CD4-positive, alpha-beta memory T cell (primary cell): ENCODE measurements around the gene ZHX3. TPM values are rescaled to one million over a fixed set of nuclear protein-coding genes. Genes with fewer than 3 reads are reported as not detected.
A peak's percentile ranks its signal among the peaks of the same experiment; 100 is the strongest.

Experiments used
- CTCF ChIA-PET: fragments of 350-600 bp; sonication (Branson Sonifier 250); formaldehyde crosslinking; loops from one replicate; lab custom pipeline; 2021; ENCODE audit warnings: inconsistent platforms; ENCODE audit not compliant: partially characterized antibody; lab: Charles Lee
- POLR2A ChIA-PET: fragments of 350-600 bp; sonication (Branson Sonifier 250); formaldehyde crosslinking; loops from one replicate; lab custom pipeline; 2021; ENCODE audit not compliant: partially characterized antibody; lab: Charles Lee
- DNase-seq, 5 donors: peaks; one replicate each; pipeline versions ENCODE4 v3.0.0 to v3.0.0-alpha.2; 2020 to 2022; ENCODE audit warnings: mixed read lengths in 1 of 5
- H3K27ac ChIP-seq: one replicate; pipeline ENCODE4 v1.7.0; 2013; ENCODE audit warnings: low read depth, low read length
- H3K27me3 ChIP-seq: 2 replicates; pipeline ENCODE4 v1.7.0; 2013; ENCODE audit warnings: mild to moderate bottlenecking, low read length, moderate library complexity; ENCODE audit not compliant: insufficient read depth
- H3K36me3 ChIP-seq: 2 replicates; pipeline ENCODE4 v1.7.0; 2013; ENCODE audit warnings: mild to moderate bottlenecking, low read length, moderate library complexity; ENCODE audit not compliant: insufficient read depth
- H3K4me1 ChIP-seq: 2 replicates; pipeline ENCODE4 v1.7.0; 2013; ENCODE audit warnings: mild to moderate bottlenecking, low read length, moderate library complexity; ENCODE audit not compliant: insufficient read depth
- H3K4me3 ChIP-seq, 2 donors: one replicate each; pipeline ENCODE4 v1.7.0; 2013; ENCODE audit warnings: low read length in 2 of 2, mild to moderate bottlenecking in 1 of 2
- H3K9me3 ChIP-seq, 2 donors: one replicate each; pipeline ENCODE4 v1.7.0; 2013; ENCODE audit warnings: low read length in 2 of 2, control low read depth in 1 of 2; ENCODE audit not compliant: control insufficient read depth in 1 of 2
- H3K27ac Mint-ChIP-seq, 7 donors: one replicate each; pipeline ENCODE4 v1.8.0; 2020 to 2021; ENCODE audit warnings: mixed read lengths in 7 of 7, mild to moderate bottlenecking in 6 of 7, inconsistent platforms in 3 of 7, moderate library complexity in 3 of 7
- H3K27me3 Mint-ChIP-seq, 2 donors: one replicate each; pipeline ENCODE4 v1.8.0; 2020 to 2021; ENCODE audit warnings: mixed read lengths in 2 of 2
- H3K36me3 Mint-ChIP-seq, 2 donors: one replicate each; pipeline ENCODE4 v1.8.0; 2020 to 2021; ENCODE audit warnings: mixed read lengths in 2 of 2, inconsistent platforms in 1 of 2, mild to moderate bottlenecking in 1 of 2
- H3K4me1 Mint-ChIP-seq, 4 donors: one replicate each; pipeline ENCODE4 v1.8.0; 2020 to 2021; ENCODE audit warnings: mixed read lengths in 4 of 4, mild to moderate bottlenecking in 1 of 4
- H3K4me3 Mint-ChIP-seq, 8 donors: one replicate each; pipeline ENCODE4 v1.8.0; 2020 to 2021; ENCODE audit warnings: mixed read lengths in 8 of 8, mild to moderate bottlenecking in 7 of 8, moderate library complexity in 6 of 8, inconsistent platforms in 3 of 8
- H3K9me3 Mint-ChIP-seq, 8 donors: one replicate each; pipeline ENCODE4 v1.8.0; 2020 to 2021; ENCODE audit warnings: mixed read lengths in 8 of 8, mild to moderate bottlenecking in 5 of 8, inconsistent platforms in 3 of 8, moderate library complexity in 1 of 8
- intact Hi-C: fragments of 100-400 bp; cut with micrococcal nuclease; formaldehyde crosslinking; loops from one replicate; pipeline ENCODE4 v1.15.1; 2023
- polyA plus RNA-seq, 2 donors: library from polyadenylated mRNA; unstranded; fragments of 300-500 nt; fragmentation: Illumina TruSeq; gene quantifications; one replicate each; pipeline ENCODE4 v1.2.3, GENCODE V29; 2021
- total RNA-seq, 2 experiments: library from RNA; stranded (reverse); gene quantifications; one replicate each; pipeline ENCODE4 v1.2.3, GENCODE V29; 2021

ZHX3 gene
- total and polyA plus RNA-seq, 4 experiments from 2014 or later: 2.4 to 6.3 (median 5.5) TPM

- Histone ChIP-seq H3K4me3 (no peak overlapping the region), H3K27ac (no peak overlapping the region), H3K27me3 (no peaks in the 10 kb centered on the region), H3K9me3 (no peaks in the 10 kb centered on the region), H3K4me1 (no peaks in the 10 kb centered on the region), H3K36me3 (no peaks in the 10 kb centered on the region)
- H3K9me3 Mint-ChIP-seq: no peaks in the 10 kb centered on the region
- H3K36me3 Mint-ChIP-seq: peaks cover 0 to 13% of the 10 kb centered on the region in 2 donors
- no peak for DNase-seq
- ChIA-PET CTCF (interaction anchor here (0.9 to 1.5 kb wide), 3 partner anchors 10 to 47 kb away, joined by 3 to 4 read pairs (median 3); no protein-coding TSS in a partner anchor), POLR2A (interaction anchor here (1.1 to 1.6 kb wide), 2 partner anchors 26 to 46 kb away, joined by 3 read pairs; no protein-coding TSS in a partner anchor)
- H3K4me3 Mint-ChIP-seq: no peak overlapping the region
- no peaks in the 10 kb centered on the region for H3K27me3 Mint-ChIP-seq
- peaks cover 1 to 15% (median 10%) of the 10 kb centered on the region in 4 donors for H3K4me1 Mint-ChIP-seq
- intact Hi-C loops: no loop called here
- peak overlapping the region in 5 of 7 donors; percentile 12 to 76 (median 37) for H3K27ac Mint-ChIP-seq
Observed at GRCh38 chr20:41181567-41181966, 136.0 kb downstream of the ZHX3 start.

- Histone ChIP-seq H3K27ac (no peak overlapping the region), H3K36me3 (peaks cover 6% of the 10 kb centered on the region), H3K4me3 (no peak overlapping the region), H3K9me3 (no peaks in the 10 kb centered on the region), H3K27me3 (no peaks in the 10 kb centered on the region), H3K4me1 (no peaks in the 10 kb centered on the region)
- DNase-seq: no peak
- intact Hi-C loops: no loop called here
- POLR2A ChIA-PET: interaction anchor here (1.3 to 1.7 kb wide), 3 partner anchors 24 to 39 kb away, joined by 3 to 9 read pairs (median 4); no protein-coding TSS in a partner anchor
- H3K9me3 Mint-ChIP-seq: no peaks in the 10 kb centered on the region
- CTCF ChIA-PET: interaction anchor here (1.5 to 1.8 kb wide), 2 partner anchors 9 to 46 kb away, joined by 3 to 8 read pairs; no protein-coding TSS in a partner anchor
- H3K4me3 Mint-ChIP-seq: peak overlapping the region in 1 of 8 donors; percentile 33
- H3K4me1 Mint-ChIP-seq: peaks cover 1 to 19% (median 11%) of the 10 kb centered on the region in 4 donors
- peaks cover 0 to 21% of the 10 kb centered on the region in 2 donors for H3K36me3 Mint-ChIP-seq
- peak overlapping the region in 5 of 7 donors; percentile 36 to 59 (median 37) for H3K27ac Mint-ChIP-seq
- no peaks in the 10 kb centered on the region for H3K27me3 Mint-ChIP-seq
Observed at GRCh38 chr20:41180599-41181333, 136.8 kb downstream of the ZHX3 start.

- Histone ChIP-seq H3K9me3 (no peaks in the 10 kb centered on the region), H3K36me3 (peaks cover 13% of the 10 kb centered on the region), H3K4me1 (no peaks in the 10 kb centered on the region), H3K27ac (no peak overlapping the region), H3K4me3 (no peak overlapping the region), H3K27me3 (no peaks in the 10 kb centered on the region)
- H3K4me1 Mint-ChIP-seq: peaks cover 0 to 19% (median 11%) of the 10 kb centered on the region in 4 donors
- ChIA-PET CTCF (interaction anchor here (0.7 to 1.8 kb wide), 2 partner anchors 45 to 212 kb away, joined by 3 to 8 read pairs; no protein-coding TSS in a partner anchor), POLR2A (interaction anchor here (1.3 to 1.7 kb wide), 2 partner anchors 23 to 38 kb away, joined by 4 to 9 read pairs; no protein-coding TSS in a partner anchor)
- no peaks in the 10 kb centered on the region for H3K9me3 Mint-ChIP-seq
- no peak overlapping the region for H3K4me3 Mint-ChIP-seq
- no peaks in the 10 kb centered on the region for H3K27me3 Mint-ChIP-seq
- intact Hi-C loops: no loop called here
- no peak for DNase-seq
- H3K36me3 Mint-ChIP-seq: peaks cover under 1 to 26% of the 10 kb centered on the region in 2 donors
- peak overlapping the region in 3 of 7 donors; percentile 23 to 72 (median 57) for H3K27ac Mint-ChIP-seq
Observed at GRCh38 chr20:41179961-41180360, 137.6 kb downstream of the ZHX3 start.

- Histone ChIP-seq H3K27ac (no peak overlapping the region), H3K4me3 (no peak overlapping the region), H3K4me1 (no peaks in the 10 kb centered on the region), H3K36me3 (peaks cover 23% of the 10 kb centered on the region), H3K9me3 (no peaks in the 10 kb centered on the region), H3K27me3 (no peaks in the 10 kb centered on the region)
- intact Hi-C loops: no loop called here
- no peaks in the 10 kb centered on the region for H3K9me3 Mint-ChIP-seq
- no peaks in the 10 kb centered on the region for H3K27me3 Mint-ChIP-seq
- H3K4me1 Mint-ChIP-seq: peaks cover 2 to 19% (median 11%) of the 10 kb centered on the region in 4 donors
- H3K36me3 Mint-ChIP-seq: peaks cover 9 to 35% of the 10 kb centered on the region in 2 donors
- peak overlapping the region in 5 of 7 donors; percentile 1 to 82 (median 19) for H3K27ac Mint-ChIP-seq
- ChIA-PET POLR2A (interaction anchor here (0.6 kb wide), 1 partner anchor 195 kb away, joined by 4 read pairs; no protein-coding TSS in a partner anchor), CTCF (interaction anchor here (1.8 kb wide), 1 partner anchor 44 kb away, joined by 8 read pairs; no protein-coding TSS in a partner anchor)
- no peak overlapping the region for H3K4me3 Mint-ChIP-seq
- no peak for DNase-seq
Observed at GRCh38 chr20:41178904-41179432, 138.6 kb downstream of the ZHX3 start.

- peaks cover 2 to 19% (median 11%) of the 10 kb centered on the region in 4 donors for H3K4me1 Mint-ChIP-seq
- POLR2A ChIA-PET: no interaction called here
- Histone ChIP-seq H3K27me3 (no peaks in the 10 kb centered on the region), H3K4me1 (no peaks in the 10 kb centered on the region), H3K36me3 (peaks cover 28% of the 10 kb centered on the region), H3K4me3 (no peak overlapping the region), H3K27ac (no peak overlapping the region), H3K9me3 (no peaks in the 10 kb centered on the region)
- intact Hi-C loops: no loop called here
- no peaks in the 10 kb centered on the region for H3K9me3 Mint-ChIP-seq
- CTCF ChIA-PET: no interaction called here
- H3K4me3 Mint-ChIP-seq: no peak overlapping the region
- H3K27me3 Mint-ChIP-seq: no peaks in the 10 kb centered on the region
- peaks cover 9 to 40% of the 10 kb centered on the region in 2 donors for H3K36me3 Mint-ChIP-seq
- H3K27ac Mint-ChIP-seq: peak overlapping the region in 4 of 7 donors; percentile 1 to 62 (median 38)
- no peak for DNase-seq
Observed at GRCh38 chr20:41178495-41178894, 139.0 kb downstream of the ZHX3 start.

GRCh38 chr20:41177636-41178035 lies 139.9 kb downstream of the ZHX3 start:
- Histone ChIP-seq H3K4me1 (no peaks in the 10 kb centered on the region), H3K9me3 (no peaks in the 10 kb centered on the region), H3K27me3 (no peaks in the 10 kb centered on the region), H3K36me3 (peaks cover 36% of the 10 kb centered on the region), H3K4me3 (no peak overlapping the region), H3K27ac (no peak overlapping the region)
- Mint-ChIP-seq H3K36me3 (peaks cover 17 to 48% of the 10 kb centered on the region in 2 donors), H3K4me1 (peaks cover 2 to 23% (median 10%) of the 10 kb centered on the region in 4 donors), H3K27ac (peak overlapping the region in 5 of 7 donors; percentile 17 to 56 (median 51)), H3K9me3 (no peaks in the 10 kb centered on the region), H3K27me3 (no peaks in the 10 kb centered on the region), H3K4me3 (no peak overlapping the region)
- no peak for DNase-seq
- ChIA-PET POLR2A (no interaction called here), CTCF (no interaction called here)
- intact Hi-C loops: no loop called here
